ENCODE results near the gene PIP5K1B. TPM values are rescaled to one million over a fixed set of nuclear protein-coding genes. Genes with fewer than 3 reads are reported as not detected.

Gene PIP5K1B
- total and polyA plus RNA-seq, 2 experiments from 2014 or later: 3.7 to 10.2 TPM

DNA sequence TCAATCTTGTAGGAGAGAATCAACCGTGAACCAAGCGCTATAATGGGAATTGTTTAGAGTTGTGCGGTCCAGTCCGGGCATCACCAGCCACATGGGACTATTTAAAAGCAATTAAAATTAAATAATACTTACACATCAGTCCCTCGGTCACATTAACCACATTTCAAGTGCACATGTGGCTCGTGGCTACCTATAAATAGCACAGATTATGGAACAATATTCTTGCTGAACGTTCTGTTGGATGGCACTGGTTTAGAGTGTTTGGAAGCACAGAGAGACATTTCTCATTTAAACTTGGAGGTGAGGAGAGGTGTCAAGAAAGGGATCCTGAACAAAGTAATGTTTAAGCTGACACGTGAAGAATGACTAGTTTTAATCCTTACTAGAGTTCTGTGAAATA, 12.5 kb upstream of the PIP5K1B start:
- Histone ChIP-seq H3K4me3 (no peak overlapping the region), H3K36me3 (replicated peaks; ENCODE audit: insufficient read depth, low read depth) (no peaks in the 10 kb centered on the region), H3K9me2 (replicated peaks; ENCODE audit: insufficient read depth) (no peaks in the 10 kb centered on the region), H3K4me2 (no peak overlapping the region), H3K27me3 (no peaks in the 10 kb centered on the region), H2AFZ (no peak overlapping the region), H3K9me3 (ENCODE audit: low read depth) (no peaks in the 10 kb centered on the region), H3K79me2 (no peaks in the 10 kb centered on the region), H3K27ac (no peak overlapping the region), H4K20me1 (ENCODE audit: insufficient read depth, poor library complexity, severe bottlenecking) (no peaks in the 10 kb centered on the region), H3K4me1 (ENCODE audit: insufficient read depth) (no peaks in the 10 kb centered on the region)
- TF ChIP-seq EZH2phosphoT487 (IDR thresholded peaks at IDR 0.05; ENCODE audit: low read depth, severe bottlenecking, unreplicated experiment) (no peak), EZH2 (IDR thresholded peaks at IDR 0.05; ENCODE audit: borderline replicate concordance) (no peak)
- TF ChIP-seq, protein P1, sequence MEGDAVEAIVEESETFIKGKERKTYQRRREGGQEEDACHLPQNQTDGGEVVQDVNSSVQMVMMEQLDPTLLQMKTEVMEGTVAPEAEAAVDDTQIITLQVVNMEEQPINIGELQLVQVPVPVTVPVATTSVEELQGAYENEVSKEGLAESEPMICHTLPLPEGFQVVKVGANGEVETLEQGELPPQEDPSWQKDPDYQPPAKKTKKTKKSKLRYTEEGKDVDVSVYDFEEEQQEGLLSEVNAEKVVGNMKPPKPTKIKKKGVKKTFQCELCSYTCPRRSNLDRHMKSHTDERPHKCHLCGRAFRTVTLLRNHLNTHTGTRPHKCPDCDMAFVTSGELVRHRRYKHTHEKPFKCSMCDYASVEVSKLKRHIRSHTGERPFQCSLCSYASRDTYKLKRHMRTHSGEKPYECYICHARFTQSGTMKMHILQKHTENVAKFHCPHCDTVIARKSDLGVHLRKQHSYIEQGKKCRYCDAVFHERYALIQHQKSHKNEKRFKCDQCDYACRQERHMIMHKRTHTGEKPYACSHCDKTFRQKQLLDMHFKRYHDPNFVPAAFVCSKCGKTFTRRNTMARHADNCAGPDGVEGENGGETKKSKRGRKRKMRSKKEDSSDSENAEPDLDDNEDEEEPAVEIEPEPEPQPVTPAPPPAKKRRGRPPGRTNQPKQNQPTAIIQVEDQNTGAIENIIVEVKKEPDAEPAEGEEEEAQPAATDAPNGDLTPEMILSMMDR (IDR thresholded peaks at IDR 0.05; ENCODE audit: poor library complexity): no peak
- WGBS (ENCODE audit: low lambda C conversion rate, missing lambda C conversion rate): 89% methylated on average over 8 of the region's 8 CpGs
- no peak for DNase-seq (ENCODE audit: low spot score)

DNA sequence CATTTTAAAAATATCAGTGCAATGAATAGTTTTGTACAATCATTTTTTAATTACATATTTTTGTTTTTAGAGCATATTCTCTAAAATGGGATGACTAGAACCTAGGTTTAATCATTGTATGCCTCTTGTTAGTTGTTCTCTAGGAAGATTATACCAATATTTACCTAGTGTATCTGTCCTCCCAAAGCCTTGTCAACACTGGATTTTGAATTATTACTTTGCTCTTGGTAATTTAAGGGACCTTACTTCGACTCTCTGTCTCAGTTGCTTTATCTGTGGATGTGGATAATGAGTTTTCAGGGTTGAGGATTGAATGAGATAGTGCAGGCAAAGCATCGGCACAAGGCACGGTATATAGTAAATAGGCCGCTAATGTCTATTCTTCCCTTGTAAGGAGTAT, 10.9 kb upstream of the PIP5K1B start:
- no peaks in the 10 kb centered on the region for H3K79me2 ChIP-seq
- no peak overlapping the region for H3K4me2 ChIP-seq
- H3K36me3 ChIP-seq (replicated peaks; ENCODE audit: insufficient read depth, low read depth): no peaks in the 10 kb centered on the region
- no peak overlapping the region for H3K27ac ChIP-seq
- H2AFZ ChIP-seq: no peak overlapping the region
- TF ChIP-seq EZH2phosphoT487 (IDR thresholded peaks at IDR 0.05; ENCODE audit: low read depth, severe bottlenecking, unreplicated experiment): no peak
- no peak for TF ChIP-seq EZH2 (IDR thresholded peaks at IDR 0.05; ENCODE audit: borderline replicate concordance)
- TF ChIP-seq, protein P1 (IDR thresholded peaks at IDR 0.05; ENCODE audit: poor library complexity): no peak
- H3K9me3 ChIP-seq (ENCODE audit: low read depth): no peaks in the 10 kb centered on the region
- no peaks in the 10 kb centered on the region for H4K20me1 ChIP-seq (ENCODE audit: insufficient read depth, poor library complexity, severe bottlenecking)
- no peak for DNase-seq (ENCODE audit: low spot score)
- H3K9me2 ChIP-seq (replicated peaks; ENCODE audit: insufficient read depth): no peaks in the 10 kb centered on the region
- H3K4me3 ChIP-seq: no peak overlapping the region
- H3K27me3 ChIP-seq: no peaks in the 10 kb centered on the region
- no peaks in the 10 kb centered on the region for H3K4me1 ChIP-seq (ENCODE audit: insufficient read depth)
- WGBS (ENCODE audit: low lambda C conversion rate, missing lambda C conversion rate): 60% methylated on average over 4 of the region's 4 CpGs

GRCh38 chr9:68697851-68698250, 7.2 kb upstream of the PIP5K1B start:
- H3K27me3 ChIP-seq: no peaks in the 10 kb centered on the region
- H4K20me1 ChIP-seq (ENCODE audit: insufficient read depth, poor library complexity, severe bottlenecking): no peaks in the 10 kb centered on the region
- H3K4me1 ChIP-seq (ENCODE audit: insufficient read depth): no peaks in the 10 kb centered on the region
- H3K9me3 ChIP-seq (ENCODE audit: low read depth): no peaks in the 10 kb centered on the region
- H3K79me2 ChIP-seq: no peaks in the 10 kb centered on the region
- WGBS (ENCODE audit: low lambda C conversion rate, missing lambda C conversion rate): 70% methylated on average over 4 of the region's 4 CpGs
- H3K27ac ChIP-seq: no peak overlapping the region
- DNase-seq (ENCODE audit: low spot score): no peak
- no peak overlapping the region for H3K4me2 ChIP-seq
- TF ChIP-seq EZH2 (IDR thresholded peaks at IDR 0.05; ENCODE audit: borderline replicate concordance) (no peak), EZH2phosphoT487 (IDR thresholded peaks at IDR 0.05; ENCODE audit: low read depth, severe bottlenecking, unreplicated experiment) (no peak)
- TF ChIP-seq, protein P1 (IDR thresholded peaks at IDR 0.05; ENCODE audit: poor library complexity): no peak
- H3K36me3 ChIP-seq (replicated peaks; ENCODE audit: insufficient read depth, low read depth): no peaks in the 10 kb centered on the region
- no peak overlapping the region for H3K4me3 ChIP-seq
- no peaks in the 10 kb centered on the region for H3K9me2 ChIP-seq (replicated peaks; ENCODE audit: insufficient read depth)
- no peak overlapping the region for H2AFZ ChIP-seq

Data from hepatocyte (in vitro differentiated cells).